Smooth muscle cell of the brain vasculature (primary cell): ENCODE results near the gene MTHFD1L.

Experiments
- DNase-seq: peaks from one replicate; pipeline ENCODE4 v3.0.0-alpha.2; 2012; ENCODE audit warnings: low read depth, low spot score

The MTHFD1L gene

DNA sequence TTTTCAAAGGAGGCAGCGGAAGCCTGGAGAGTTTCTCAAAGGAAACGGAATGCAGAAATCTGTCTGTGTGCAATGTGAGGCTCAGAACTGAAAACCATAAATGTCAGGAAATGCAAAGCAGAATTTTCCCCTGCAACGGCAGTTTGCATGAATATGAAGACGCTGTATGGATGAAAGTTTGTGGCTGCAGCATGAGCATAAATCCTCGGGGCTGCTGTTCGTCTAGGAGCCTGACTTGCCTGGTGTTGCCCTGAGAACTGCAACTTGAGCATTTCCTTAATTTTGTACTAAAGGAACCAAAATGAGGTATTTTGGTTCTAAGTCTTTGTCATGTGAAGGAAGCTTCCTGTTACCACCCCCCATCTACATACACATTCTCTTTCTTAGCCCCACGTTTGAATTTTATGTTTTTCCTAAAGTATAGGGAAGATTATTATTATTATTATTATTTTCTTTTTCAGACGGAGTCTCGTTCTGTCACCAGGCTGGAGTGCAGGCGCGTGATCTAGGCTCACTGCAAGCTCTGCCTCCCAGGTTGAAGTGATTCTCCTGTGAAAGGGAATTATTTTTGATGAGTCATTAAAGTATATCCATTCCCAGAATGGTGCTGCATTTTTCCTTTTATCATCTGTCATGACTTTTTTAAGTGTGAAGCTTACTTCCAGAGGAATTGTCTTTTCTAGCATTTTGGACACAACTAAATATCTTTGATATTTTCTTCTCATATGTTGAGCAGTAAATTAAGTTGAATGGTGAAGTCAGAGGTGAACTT, 33.1 kb downstream of the MTHFD1L start:
- DNase-seq, result no peak

DNA sequence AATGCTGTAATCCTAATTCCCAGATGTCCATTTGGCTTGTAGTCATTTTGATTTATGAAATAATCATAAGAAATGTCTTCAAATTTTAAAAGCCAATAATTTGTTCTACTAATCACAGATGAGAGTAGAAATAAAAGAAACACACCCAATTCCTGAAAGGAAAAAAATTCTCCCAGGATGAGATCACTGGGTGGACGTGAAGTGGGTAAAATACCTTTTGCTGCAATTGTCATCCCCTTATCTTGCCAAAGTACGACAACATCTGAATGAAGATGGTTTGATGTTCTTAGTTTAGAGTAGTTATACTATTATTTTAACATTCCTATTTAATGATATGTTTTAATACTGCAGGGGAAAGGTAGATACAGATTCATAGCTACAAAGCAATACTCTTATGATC, 33.7 kb downstream of the MTHFD1L start:
- DNase-seq, result no peak

DNA sequence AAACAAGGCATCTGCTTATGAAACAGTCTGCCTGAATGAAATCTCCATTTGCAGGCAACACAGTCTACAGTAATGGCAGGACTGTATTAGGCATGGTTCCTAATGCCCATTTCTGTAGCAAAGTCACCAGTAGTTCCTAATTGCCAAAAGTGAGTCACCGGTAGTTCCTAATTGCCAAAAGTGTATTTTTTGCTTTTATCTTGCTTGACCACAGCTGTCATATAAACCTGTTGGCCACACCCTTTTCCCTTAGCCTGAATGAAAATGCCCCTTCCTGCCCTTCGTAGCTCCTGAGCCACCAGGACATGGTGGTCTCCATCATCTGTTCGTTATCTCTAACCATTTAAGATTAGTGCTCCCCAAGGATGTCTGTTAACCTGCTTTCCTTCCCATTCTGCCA, 34.5 kb downstream of the MTHFD1L start:
- no peak for DNase-seq

DNA sequence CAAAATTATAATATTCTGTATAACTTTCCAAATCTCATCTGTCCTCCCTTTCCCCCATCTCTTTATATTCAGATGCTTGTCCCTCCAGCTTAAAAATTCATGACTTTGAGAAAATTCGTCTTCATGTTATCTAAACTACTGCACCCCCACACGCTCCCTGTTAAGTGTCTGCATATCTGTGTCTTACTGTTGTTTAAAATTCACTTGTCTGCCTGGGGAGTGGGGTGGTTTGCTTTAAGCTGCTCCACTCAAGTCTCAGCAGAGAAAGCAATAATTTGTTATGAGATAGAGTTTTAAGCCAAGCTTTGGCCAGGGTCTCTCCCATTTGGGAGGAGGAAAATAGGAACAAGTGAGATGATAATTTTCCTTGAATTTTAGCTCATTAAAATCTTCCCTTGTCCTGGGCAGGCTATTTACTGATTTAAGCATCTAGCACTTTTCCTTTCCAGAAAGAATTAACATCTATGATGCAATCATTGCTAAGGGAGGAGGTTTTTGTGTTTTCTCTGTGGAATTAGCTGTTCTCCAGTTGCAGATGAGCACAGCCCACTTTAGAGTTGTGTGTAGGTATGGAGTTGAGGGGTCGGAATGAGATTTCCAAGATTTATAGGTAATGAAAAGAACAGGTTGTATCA, 36.8 kb downstream of the MTHFD1L start:
- no peak for DNase-seq

DNA sequence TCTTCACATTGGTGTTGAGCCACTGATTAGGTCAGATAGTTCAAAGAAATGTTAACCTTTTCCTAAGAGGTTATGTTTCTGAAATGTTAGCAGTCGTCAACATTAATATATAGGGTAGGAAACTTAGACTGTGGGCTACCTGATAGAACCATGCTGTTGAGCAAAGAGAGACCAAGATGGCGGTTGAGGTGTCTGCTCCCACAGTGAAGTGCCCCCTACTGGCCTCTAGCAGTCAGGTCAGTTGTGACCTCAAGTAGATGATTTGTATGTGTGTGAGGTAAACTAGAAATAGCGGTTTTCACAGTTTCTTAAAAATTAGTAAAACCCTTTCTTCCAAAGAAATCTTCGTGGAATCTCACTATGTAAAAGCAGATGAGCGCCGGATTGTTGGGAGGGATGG, 40.3 kb downstream of the MTHFD1L start:
- DNase-seq, result no peak

DNA sequence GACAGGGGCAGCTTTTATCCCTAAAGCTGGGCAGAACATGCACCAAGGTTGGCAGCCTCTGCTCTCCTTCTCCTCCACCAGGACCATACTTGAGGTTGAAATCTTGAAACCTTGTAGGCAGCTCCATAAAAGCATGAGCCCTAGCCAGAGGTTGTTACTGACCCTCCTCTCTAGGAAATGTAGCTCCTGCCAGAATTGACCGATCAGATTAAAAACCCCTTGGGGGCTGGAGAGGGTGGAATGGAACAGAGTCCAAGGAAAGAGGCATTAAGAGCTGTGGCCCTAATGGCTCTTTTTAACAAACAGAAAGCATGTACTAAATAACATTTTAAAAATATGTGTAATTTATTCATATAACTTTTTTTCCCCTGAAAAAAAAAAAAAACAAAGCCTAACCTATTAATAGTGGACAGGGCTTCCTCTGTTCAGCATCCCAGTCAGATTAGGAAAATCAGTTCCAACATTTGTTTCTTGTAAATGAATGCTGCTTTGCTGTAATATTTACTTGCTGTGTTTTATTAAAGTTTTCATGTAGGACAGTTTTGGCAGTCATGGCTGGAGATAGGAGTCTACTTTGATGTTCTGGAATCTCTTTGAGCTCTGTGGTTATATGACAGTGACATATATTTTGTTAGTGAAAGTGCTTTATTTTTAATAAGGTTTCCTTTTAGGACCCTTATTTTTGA, 41.3 kb downstream of the MTHFD1L start:
- no peak for DNase-seq

DNA sequence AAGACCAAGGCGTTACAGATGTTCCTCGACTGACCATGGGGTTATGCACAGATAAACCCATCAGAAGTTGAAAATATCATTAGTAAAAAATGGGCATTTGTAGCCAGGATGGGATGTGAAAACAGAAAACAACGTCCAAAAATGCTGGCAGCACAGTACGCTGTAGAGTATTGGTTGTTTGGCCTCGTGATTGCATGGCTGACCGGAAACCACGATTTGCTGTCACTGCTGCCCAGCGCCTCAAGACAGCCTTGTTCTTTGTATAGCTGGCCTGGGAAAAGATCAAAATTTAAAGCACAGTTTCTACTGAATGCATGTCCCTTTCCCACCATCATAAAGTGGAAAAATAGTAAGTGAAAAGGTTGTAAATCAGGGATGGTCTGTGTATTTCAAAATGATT, 41.9 kb downstream of the MTHFD1L start:
- DNase-seq, result no peak

DNA sequence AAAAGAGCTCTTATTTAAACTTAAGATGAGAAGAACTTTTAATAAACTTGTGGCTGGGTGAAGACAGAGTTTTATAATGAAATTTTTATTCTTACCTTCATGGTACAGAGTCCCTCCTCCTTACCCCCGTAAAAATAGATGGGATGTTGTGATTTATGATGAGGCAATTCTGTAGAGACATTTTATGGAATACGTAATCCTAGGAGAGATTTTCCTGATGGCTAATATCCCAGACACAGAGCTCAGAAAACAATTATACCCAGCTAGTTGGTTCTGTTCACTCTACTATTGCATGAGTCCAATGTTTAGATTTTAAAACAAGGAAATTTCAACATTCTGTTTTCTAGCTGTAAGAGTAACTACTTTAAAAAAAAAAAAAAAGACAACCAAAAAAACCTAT, 43.4 kb downstream of the MTHFD1L start:
- no peak for DNase-seq

DNA sequence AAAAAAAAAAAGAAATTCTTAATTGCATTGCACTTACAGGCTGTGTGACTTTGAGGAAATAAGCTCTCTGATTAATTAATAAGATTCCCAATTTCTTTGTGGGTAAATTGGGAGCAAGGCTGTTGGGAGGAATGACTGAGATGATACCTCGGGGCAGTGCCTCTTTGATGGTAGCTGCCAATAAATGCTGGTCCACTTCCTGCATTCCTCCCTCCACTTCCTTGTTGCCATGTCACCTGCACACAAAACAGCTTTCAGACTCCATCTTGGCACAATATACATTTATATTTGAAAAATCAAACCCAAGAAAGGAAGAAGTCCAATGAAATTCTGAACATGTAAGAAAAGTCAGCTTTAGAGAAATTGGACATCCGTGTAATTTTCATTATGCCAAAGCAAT, 45.1 kb downstream of the MTHFD1L start:
- no peak for DNase-seq

DNA sequence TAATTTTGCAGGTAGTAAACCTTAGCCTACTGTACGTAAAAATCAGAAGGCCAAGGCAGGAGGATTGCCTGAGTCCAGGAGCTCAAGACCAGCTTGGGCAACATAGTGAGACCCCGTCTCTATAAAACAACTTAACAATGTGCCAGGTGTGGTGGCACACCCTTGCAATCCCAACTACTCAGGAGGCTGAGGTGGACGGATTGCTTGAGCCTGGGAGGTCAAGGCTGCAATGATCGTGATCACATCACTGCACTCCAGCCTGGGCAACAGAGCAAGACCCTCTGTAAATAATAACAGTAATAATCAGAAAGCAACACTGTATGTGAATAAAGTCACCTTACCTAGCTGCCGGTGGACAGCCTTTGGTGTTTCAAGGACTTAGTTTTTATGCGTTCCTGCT, 48.9 kb downstream of the MTHFD1L start:
- no peak for DNase-seq

DNA sequence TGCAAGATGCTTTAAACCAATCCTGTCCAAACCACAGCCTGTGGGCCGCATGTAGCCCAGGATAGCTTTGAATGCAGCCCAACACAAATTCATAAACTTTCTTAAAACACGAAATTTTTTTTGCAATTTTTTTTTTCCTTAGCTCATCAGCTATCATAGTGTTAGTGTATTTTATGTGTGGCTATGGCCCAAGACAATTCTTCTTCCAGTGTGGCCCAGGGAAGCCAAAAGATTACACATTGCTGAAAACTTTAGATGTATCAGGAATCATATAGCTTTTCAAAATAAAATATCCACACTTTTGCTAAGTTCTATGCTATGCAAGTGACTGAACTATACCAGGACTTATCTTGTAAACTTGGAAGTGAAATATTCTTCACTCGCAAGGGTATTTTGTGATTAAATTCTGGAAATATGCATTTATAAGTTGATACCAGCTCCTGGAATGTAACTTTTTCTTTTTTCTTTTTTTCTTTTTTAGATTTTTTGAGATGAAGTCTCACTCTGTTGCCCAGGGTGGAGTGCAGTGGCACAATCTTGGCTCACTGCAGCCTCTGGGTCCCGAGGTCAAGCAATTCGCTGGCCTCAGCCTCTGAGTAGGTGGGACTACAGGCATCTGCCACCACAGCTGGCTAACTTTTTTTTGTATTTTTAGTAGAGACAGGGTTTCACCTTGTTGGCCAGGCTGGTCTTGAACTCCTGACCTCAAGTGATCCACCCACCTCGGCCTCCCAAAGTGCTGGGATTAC, 49.8 kb downstream of the MTHFD1L start:
- no peak for DNase-seq

DNA sequence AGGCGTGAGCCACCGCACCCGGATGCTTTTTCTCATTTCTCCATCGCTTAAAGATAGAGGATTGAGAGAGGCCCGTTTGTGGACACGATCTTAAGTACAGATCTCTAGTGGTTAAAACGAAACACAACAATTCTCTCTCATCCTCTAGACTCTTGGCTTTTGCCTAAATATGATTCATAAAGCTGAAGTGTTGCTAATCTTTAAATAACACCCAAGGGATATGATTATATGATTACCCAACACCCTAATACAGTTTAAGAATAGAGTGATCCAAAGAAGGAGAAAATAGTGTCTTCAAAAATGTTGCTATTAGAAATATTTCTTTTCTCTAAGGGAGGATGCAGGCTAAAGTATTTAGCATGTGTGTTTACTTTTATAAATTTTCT, 50.4 kb downstream of the MTHFD1L start:
- DNase-seq, result no peak

DNA sequence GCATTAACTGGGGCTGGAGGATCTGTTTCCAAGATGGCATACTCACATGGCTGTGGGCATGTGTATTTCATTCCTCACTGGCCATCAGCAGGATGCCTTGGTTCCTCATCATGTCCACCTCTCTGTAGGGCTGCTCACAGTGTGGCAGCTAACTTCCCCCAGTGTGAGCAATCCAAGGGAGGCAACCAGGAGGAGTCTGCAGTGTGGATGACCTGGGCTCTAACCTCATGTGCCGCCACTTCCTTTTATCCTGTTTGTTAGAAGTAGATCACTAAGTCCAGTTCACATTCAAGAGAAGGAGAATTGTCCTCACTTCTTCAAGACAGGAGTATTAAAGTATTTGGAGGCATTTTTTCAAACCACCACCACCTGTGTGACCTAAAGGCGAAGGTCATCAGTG, 54.4 kb downstream of the MTHFD1L start:
- DNase-seq, result no peak

DNA sequence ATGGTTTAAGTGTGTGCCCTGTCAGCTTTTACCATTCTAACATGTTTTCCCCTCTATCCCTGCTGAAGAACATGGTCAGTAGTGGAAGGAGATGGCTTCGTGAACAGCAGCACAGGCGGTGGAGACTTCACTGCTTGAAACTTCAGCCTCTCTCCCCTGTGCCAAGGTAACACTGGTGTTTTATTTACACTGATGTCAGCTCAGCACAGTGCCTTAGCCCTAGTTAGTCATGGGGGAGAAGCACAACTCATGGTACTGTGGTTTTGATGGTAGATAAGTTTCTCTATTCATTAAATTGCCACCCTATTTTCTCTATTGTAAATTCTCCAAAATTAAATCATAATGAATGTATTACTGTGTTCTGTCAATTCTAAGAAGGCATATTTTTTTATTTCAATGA, 56.6 kb downstream of the MTHFD1L start:
- DNase-seq, result no peak

DNA sequence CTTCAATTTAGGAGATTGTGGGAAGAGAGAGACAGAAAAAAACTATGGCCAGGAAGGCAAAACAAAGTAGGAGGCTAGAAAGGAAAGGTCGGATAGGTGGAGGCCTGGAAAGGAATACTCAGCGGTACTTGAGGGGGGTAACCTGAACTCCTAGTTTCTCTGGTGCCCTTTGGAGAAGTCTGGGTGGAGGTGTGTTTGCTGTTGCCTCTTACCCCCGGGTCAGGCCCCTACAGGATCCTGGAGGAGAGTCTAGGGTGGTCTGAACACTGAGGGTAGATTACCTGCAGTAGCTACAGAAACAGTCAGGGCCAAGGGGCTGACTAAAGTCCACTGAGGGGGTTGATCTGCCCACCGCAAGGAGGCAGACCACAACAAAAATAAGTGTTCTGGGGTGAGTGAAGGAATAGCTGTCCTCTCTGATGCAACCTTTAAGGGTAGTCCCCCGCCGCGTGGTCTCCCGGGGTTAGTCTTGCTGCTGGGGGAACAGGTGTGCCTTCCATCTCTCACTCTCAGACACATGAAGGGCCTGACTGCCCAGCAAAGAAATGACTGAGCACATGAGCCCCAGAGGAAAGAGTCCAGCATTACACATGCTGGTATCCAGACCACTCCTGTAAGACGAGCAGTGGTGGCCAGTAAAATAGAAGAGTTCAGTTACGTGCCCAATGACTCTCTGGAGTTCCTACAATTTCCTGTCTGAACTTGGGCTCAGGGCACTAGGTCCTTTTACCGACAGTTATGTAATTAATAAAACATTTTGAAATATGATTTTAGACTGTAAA, 59.5 kb downstream of the MTHFD1L start:
- no peak for DNase-seq

DNA sequence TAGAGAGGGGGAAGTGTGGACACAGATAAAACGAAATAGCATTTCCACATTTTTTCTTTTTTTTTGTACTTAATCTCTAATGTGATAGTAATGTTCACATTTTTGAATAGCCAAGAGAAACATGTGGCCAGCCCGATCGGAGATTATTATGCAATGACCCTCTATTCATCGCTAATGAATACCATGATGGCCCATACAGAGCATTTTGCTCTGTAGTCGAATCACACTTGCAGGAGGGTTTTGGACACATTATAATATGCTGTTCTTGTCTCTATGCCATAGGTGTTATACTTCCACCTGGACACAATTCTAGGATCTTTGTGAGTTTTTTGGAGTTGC, 60.1 kb downstream of the MTHFD1L start:
- no peak for DNase-seq

DNA sequence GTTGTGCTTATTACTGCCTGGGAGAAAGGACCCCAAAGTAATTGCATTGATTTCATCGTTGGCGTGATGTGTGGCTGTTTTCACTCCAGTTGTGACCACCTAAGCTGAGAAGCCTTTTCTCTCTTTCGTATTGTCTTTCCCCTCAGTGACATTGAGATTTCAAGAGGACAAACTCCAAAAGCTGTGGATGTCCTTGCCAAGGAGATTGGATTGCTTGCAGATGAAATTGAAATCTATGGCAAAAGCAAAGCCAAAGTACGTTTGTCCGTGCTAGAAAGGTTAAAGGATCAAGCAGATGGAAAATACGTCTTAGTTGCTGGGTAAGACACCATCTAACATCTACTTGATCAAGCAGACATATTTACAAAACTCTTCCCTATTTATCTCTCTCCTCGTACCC, 60.5 kb downstream of the MTHFD1L start:
- no peak for DNase-seq

DNA sequence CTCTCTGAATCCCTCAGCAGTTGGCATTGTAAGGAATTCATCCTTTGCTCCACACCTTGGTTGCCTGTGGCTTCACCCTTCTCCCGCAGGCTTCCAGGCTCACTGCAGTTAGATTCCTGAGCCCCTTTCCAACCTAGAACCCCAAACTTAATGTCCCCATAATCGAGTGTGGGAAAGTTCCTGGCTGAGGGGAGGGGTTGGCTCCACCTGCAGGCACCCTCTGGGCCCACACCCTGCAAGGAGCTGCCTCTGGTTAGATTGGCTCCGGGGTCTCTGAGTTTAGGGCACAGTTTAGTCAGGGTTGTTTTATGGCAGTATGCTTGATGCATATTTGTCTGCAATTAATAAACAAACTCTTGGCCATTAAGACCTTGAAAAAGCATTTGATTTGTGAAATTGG, 63.4 kb downstream of the MTHFD1L start:
- DNase-seq, result no peak

DNA sequence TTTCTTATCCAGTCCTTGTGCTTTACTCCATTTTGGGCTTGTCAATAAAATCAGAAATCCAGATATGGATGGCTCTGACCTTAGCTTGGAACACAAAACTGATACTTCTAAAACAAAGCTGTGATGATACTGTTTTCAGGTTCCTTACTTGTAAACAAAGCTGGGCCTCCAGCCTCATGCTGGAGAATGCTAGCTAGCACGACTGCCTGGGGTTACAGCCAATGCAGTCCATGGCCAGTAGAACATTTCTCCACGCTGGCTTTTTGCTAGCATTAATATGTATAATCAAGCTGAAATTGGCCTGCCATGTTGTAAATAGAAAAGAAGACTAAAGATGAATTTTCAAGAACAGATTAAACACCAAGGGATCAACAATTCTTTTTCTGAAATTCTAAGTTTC, 63.9 kb downstream of the MTHFD1L start:
- no peak for DNase-seq

DNA sequence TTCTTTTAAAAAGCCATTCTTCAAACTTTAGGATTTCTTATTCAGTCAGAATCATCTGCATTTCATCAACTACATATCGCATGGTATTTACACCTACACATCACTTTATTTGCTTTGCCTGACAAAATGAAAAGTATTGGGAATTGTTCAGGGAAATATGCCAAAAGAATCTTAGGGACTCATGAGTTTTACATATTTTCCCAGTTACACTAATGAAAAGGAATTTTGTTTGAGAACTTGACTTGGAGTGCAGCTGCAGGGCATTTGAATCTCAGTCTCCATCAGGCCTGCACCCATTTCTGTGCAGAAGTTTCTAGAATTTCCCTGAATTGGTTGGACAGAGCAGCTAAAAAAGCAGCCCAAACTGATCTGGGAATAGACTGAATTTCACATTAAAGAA, 65.3 kb downstream of the MTHFD1L start:
- DNase-seq, result no peak

DNA sequence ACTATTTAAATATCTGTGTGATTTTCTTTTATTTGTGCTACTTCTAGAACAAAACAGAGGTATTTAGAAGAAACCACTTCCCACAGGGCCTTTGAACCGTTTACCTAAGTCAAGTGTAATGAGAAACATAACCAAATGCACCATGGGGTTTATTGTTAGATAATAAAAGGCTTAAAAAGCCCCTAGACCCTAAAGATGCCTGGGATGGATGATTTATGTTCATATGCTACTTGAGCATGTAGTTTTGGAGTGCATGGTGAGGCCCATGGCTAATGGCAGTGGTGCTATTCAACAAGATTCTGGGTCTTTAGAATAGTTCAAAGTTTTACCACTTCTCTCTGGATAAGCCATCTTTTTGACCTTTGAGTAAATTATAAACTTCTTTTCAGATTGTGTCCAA, 65.9 kb downstream of the MTHFD1L start:
- no peak for DNase-seq

DNA sequence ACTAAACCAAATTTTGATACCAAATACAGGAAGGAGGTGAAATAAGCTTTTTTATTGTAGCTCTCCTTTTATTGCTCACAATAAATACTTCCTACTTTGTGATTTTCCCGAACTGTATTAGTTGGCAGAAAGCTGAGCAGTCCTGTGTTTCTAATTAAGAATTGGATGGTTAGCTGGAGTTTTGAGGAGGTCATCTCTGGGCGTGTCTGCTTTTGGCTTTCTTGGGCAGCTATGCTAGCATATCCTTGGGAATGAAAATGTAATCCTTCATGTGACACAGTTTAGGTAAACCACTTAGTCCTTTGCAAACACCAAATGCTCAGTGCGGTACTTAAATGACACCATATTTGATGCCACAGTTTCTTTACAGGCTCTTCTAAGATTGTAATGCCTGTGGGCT, 67.5 kb downstream of the MTHFD1L start:
- DNase-seq, result no peak
